MM.1S (cell line): Measurements from ENCODE around the gene TMEM95.

Source experiments
- DNase-seq: peaks from one replicate; pipeline ENCODE4 v3.0.0-alpha.2; 2015
- H2AFZ ChIP-seq: fragments of 300-600 bp; sonication (generic); 2 replicates; pipeline ENCODE4 v1.6.0; 2016; ENCODE audit warnings: antibody characterized with exemption, low read length
- H3F3A ChIP-seq: fragments of 300-600 bp; sonication (generic); 2 replicates; pipeline ENCODE4 v1.6.1; 2016; ENCODE audit warnings: mild to moderate bottlenecking, antibody characterized with exemption, low read length, moderate library complexity, mixed read lengths; ENCODE audit not compliant: insufficient read depth
- H3K27ac ChIP-seq: fragments of 300-600 bp; sonication (generic); 2 replicates; pipeline ENCODE4 v1.5.1; 2016; ENCODE audit warnings: mild to moderate bottlenecking, low read length
- H3K27me3 ChIP-seq: fragments of 300-600 bp; sonication (generic); replicated peaks from 2 replicates; pipeline ENCODE4 v1.6.0; 2016; ENCODE audit warnings: low read length; ENCODE audit not compliant: insufficient read depth
- H3K36me3 ChIP-seq: fragments of 300-600 bp; sonication (generic); replicated peaks from 2 replicates; pipeline ENCODE4 v1.6.1; 2016; ENCODE audit warnings: mild to moderate bottlenecking, low read length, mixed read lengths; ENCODE audit not compliant: insufficient read depth
- H3K4me1 ChIP-seq: fragments of 300-600 bp; sonication (generic); 2 replicates; pipeline ENCODE4 v1.6.1; 2016; ENCODE audit warnings: low read length, mixed read lengths
- H3K4me2 ChIP-seq: fragments of 300-600 bp; sonication (generic); 2 replicates; pipeline ENCODE4 v1.6.0; 2016; ENCODE audit warnings: low read depth, low read length
- H3K4me3 ChIP-seq: fragments of 300-600 bp; sonication (generic); 2 replicates; pipeline ENCODE4 v1.5.1; 2016; ENCODE audit warnings: low read length, mixed read lengths
- H3K79me2 ChIP-seq: fragments of 300-600 bp; sonication (generic); 2 replicates; pipeline ENCODE4 v1.6.1; 2016; ENCODE audit warnings: mixed run types, low read length, mixed read lengths
- H3K9ac ChIP-seq: fragments of 300-600 bp; sonication (generic); 2 replicates; pipeline ENCODE4 v1.6.1; 2016; ENCODE audit warnings: low read length, mixed read lengths
- H3K9me2 ChIP-seq: fragments of 300-600 bp; sonication (generic); replicated peaks from 2 replicates; pipeline ENCODE4 v1.6.1; 2016; ENCODE audit warnings: mild to moderate bottlenecking, low read length, mixed read lengths; ENCODE audit not compliant: insufficient read depth
- H3K9me3 ChIP-seq: fragments of 300-600 bp; sonication (generic); replicated peaks from 2 replicates; pipeline ENCODE4 v1.6.1; 2016; ENCODE audit warnings: mild to moderate bottlenecking, low read length, mixed read lengths; ENCODE audit not compliant: insufficient read depth
- H4K20me1 ChIP-seq: fragments of 300-600 bp; sonication (generic); 2 replicates; pipeline ENCODE4 v1.6.1; 2016; ENCODE audit warnings: mild to moderate bottlenecking, low read length, moderate library complexity, mixed read lengths; ENCODE audit not compliant: insufficient read depth
- CTCF ChIP-seq: fragments of 300-600 bp; sonication (generic); IDR thresholded peaks from 2 replicates; pipeline ENCODE4 v1.5.1; 2016; ENCODE audit warnings: antibody characterized with exemption, low read length, mixed read lengths
- EZH2 ChIP-seq: fragments of 300-600 bp; sonication (generic); optimal IDR thresholded peaks from 2 replicates; pipeline ENCODE3; 2017; ENCODE audit warnings: low read depth, mild to moderate bottlenecking, antibody characterized with exemption, low read length, mixed read lengths
- EZH2phosphoT487 ChIP-seq: fragments of 300-600 bp; sonication (generic); IDR thresholded peaks from 2 replicates; pipeline ENCODE4 v1.6.1; 2018; ENCODE audit warnings: antibody characterized with exemption, low read length

The TMEM95 gene

GRCh38 chr17:7356756-7357155 lies 1.8 kb downstream of the TMEM95 start:
- no peak for DNase-seq
- TF ChIP-seq EZH2phosphoT487 (no peak), CTCF (no peak), EZH2 (no peak)
- no peak overlapping the region for H2AFZ ChIP-seq
- no peaks in the 10 kb centered on the region for H3K9me2 ChIP-seq
- H3F3A ChIP-seq = no peaks in the 10 kb centered on the region
- no peaks in the 10 kb centered on the region for H3K9me3 ChIP-seq
- peaks cover 8% of the 10 kb centered on the region; the same call in 1 of the 2 replicates for H3K27me3 ChIP-seq
- no peak overlapping the region for H3K4me3 ChIP-seq
- no peaks in the 10 kb centered on the region for H3K4me1 ChIP-seq
- H3K79me2 ChIP-seq = no peaks in the 10 kb centered on the region
- H3K27ac ChIP-seq = no peak overlapping the region
- H3K4me2 ChIP-seq = no peak overlapping the region
- no peak overlapping the region for H3K9ac ChIP-seq
- H3K36me3 ChIP-seq = no peaks in the 10 kb centered on the region
- no peaks in the 10 kb centered on the region for H4K20me1 ChIP-seq

- Histone ChIP-seq H3K4me2 (no peak overlapping the region), H3K9ac (no peak overlapping the region), H3K27ac (no peak overlapping the region), H3K9me3 (no peaks in the 10 kb centered on the region), H3K79me2 (no peaks in the 10 kb centered on the region), H3K4me1 (no peaks in the 10 kb centered on the region), H3K9me2 (no peaks in the 10 kb centered on the region), H4K20me1 (no peaks in the 10 kb centered on the region), H3K36me3 (no peaks in the 10 kb centered on the region), H3F3A (no peaks in the 10 kb centered on the region), H3K27me3 (peaks cover 14% of the 10 kb centered on the region; the same call in 1 of the 2 replicates), H2AFZ (no peak overlapping the region), H3K4me3 (no peak overlapping the region)
- TF ChIP-seq CTCF = no peak
- TF ChIP-seq EZH2 = no peak
- TF ChIP-seq EZH2phosphoT487 = no peak
- DNase-seq = no peak
These were observed 2.4 kb downstream of the TMEM95 start for GRCh38 chr17:7357381-7357780.

GRCh38 chr17:7361906-7362305 lies 7.0 kb downstream of the TMEM95 start:
- H3K4me1 ChIP-seq = no peaks in the 10 kb centered on the region
- H3K4me2 ChIP-seq = no peak overlapping the region
- no peak overlapping the region for H3K9ac ChIP-seq
- no peaks in the 10 kb centered on the region for H3F3A ChIP-seq
- DNase-seq = no peak
- no peaks in the 10 kb centered on the region for H4K20me1 ChIP-seq
- peaks cover 16% of the 10 kb centered on the region; the same call in 1 of the 2 replicates for H3K27me3 ChIP-seq
- no peak overlapping the region for H2AFZ ChIP-seq
- no peak overlapping the region for H3K27ac ChIP-seq
- H3K4me3 ChIP-seq = no peak overlapping the region
- H3K9me3 ChIP-seq = no peaks in the 10 kb centered on the region
- no peaks in the 10 kb centered on the region for H3K9me2 ChIP-seq
- TF ChIP-seq EZH2phosphoT487 (no peak), CTCF (no peak), EZH2 (no peak)
- H3K36me3 ChIP-seq = no peaks in the 10 kb centered on the region
- no peaks in the 10 kb centered on the region for H3K79me2 ChIP-seq
